Measurements from ENCODE around the gene APOOL. TPM values are rescaled to one million over a fixed set of nuclear protein-coding genes. Genes with fewer than 3 reads are reported as not detected.

APOOL gene
- total and polyA plus RNA-seq, 9 of the 15 experiments (the other 6 are each of a cell fraction or from before 2014, with no cell fraction given): 4.6 to 20.5 (median 10.2) TPM

DNA sequence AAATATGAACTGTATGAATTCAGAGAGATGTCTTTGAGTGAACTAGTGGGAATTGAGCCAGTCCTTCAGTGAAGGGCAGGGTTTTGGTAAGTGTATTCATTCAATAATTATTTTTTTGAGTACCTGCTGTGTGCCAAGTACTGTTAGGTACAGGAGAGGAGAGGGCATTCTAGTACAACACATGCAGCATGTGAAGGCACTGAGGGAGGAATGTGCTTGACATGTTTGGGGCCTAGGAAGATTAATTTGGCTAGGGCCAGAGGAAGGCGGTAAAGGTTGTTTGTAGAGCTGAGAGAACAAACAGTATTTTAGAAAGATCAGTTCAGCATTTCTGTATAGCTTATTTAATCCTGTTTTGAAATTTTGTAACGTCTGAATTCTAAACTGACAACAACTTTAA, 27.8 kb downstream of the APOOL start:
- TF ChIP-seq MTF1 (CRISPR knock-in tag; IDR thresholded peaks at IDR 0.05; ENCODE audit: borderline replicate concordance) (no peak), HNRNPL (IDR thresholded peaks at IDR 0.05; ENCODE audit: low read depth, low read length) (no peak)
- TF ChIP-seq, protein P1, sequence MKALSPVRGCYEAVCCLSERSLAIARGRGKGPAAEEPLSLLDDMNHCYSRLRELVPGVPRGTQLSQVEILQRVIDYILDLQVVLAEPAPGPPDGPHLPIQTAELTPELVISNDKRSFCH (CRISPR knock-in tag; IDR thresholded peaks at IDR 0.05): no peak
- TF ChIP-seq, protein P1 (tag; IDR thresholded peaks at IDR 0.05): no peak
- TF ChIP-seq, protein P2, sequence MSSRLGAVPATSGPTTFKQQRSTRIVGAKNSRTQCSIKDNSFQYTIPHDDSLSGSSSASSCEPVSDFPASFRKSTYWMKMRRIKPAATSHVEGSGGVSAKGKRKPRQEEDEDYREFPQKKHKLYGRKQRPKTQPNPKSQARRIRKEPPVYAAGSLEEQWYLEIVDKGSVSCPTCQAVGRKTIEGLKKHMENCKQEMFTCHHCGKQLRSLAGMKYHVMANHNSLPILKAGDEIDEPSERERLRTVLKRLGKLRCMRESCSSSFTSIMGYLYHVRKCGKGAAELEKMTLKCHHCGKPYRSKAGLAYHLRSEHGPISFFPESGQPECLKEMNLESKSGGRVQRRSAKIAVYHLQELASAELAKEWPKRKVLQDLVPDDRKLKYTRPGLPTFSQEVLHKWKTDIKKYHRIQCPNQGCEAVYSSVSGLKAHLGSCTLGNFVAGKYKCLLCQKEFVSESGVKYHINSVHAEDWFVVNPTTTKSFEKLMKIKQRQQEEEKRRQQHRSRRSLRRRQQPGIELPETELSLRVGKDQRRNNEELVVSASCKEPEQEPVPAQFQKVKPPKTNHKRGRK (tag; IDR thresholded peaks at IDR 0.05): no peak
- H2AFZ ChIP-seq (ENCODE audit: low read depth, low read length): no peak overlapping the region
- H3K4me3 ChIP-seq: no peak overlapping the region
- no peaks in the 10 kb centered on the region for H3K27me3 ChIP-seq (ENCODE audit: control insufficient read depth in 2 of 2, insufficient read depth in 2 of 2, low read length in 2 of 2)
- FAIRE-seq: no peak
- H3K79me2 ChIP-seq (ENCODE audit: control insufficient read depth, insufficient read depth, low read length): no peaks in the 10 kb centered on the region
- no TSS peak for BruUV-seq (replicated peaks)
- no peak for ATAC-seq
- no peaks in the 10 kb centered on the region for H3K9me1 ChIP-seq (ENCODE audit: control insufficient read depth, insufficient read depth, low read length)
- H3K27ac ChIP-seq (ENCODE audit: extremely low read depth, low read depth, low read length): no peak overlapping the region
- H3K9me3 ChIP-seq (replicated peaks; ENCODE audit: control insufficient read depth, insufficient read depth, low read depth, low read length): no peaks in the 10 kb centered on the region
- WGBS (ENCODE audit: insufficient coverage, low coverage, missing lambda C conversion rate): 51% methylated on average over 2 of the region's 2 CpGs
- intact Hi-C loops (cut with micrococcal nuclease) (no loop called here), in situ Hi-C loops (cut with MboI) (no loop called here)
- H4K20me1 ChIP-seq (replicated peaks; ENCODE audit: control insufficient read depth, insufficient read depth, low read length): no peaks in the 10 kb centered on the region
- DNase-seq (ENCODE audit: extremely low read depth in 1 of 4, low spot score in 3 of 4): no peak
- H3K9ac ChIP-seq (ENCODE audit: insufficient read depth in 1 of 2, low read depth in 2 of 2, low read length in 2 of 2): no peak overlapping the region
- CTCF ChIA-PET (ENCODE audit: low intra/inter-chr PET ratio): no interaction called here
- no peak overlapping the region for H3K4me2 ChIP-seq (ENCODE audit: insufficient read depth, low read length)
- H3K36me3 ChIP-seq (ENCODE audit: control insufficient read depth, insufficient read depth, low read length): no peaks in the 10 kb centered on the region
- POLR2A ChIA-PET: no interaction called here
- no peaks in the 10 kb centered on the region for H3K4me1 ChIP-seq (replicated peaks in 1 of 2; ENCODE audit: control insufficient read depth in 2 of 2, insufficient read depth in 2 of 2, low read length in 2 of 2)
